K562 (cell line): ENCODE measurements around the gene GNAZ. TPM values are rescaled to one million over a fixed set of nuclear protein-coding genes. Genes with fewer than 3 reads are reported as not detected.

ENCODE experiments used
- CBFA2T2 ChIP-seq: fragments of 450-650 bp; conservative IDR thresholded peaks from 2 replicates; pipeline ENCODE4 v1.6.1; 2017; ENCODE audit warnings: mild to moderate bottlenecking
- PHF20 ChIP-seq: fragments of 450-650 bp; IDR thresholded peaks from 2 replicates; pipeline ENCODE4 v1.6.1; 2018; ENCODE audit not compliant: partially characterized antibody
- POLR2H ChIP-seq: IDR thresholded peaks from 2 replicates; pipeline ENCODE4 v1.6.1; 2016; ENCODE audit warnings: missing genetic modification characterization, low read depth, mild to moderate bottlenecking, control low read depth, missing compliant biosample characterization, moderate library complexity
- ZBTB34 ChIP-seq: fragments of 250-450 bp; sonication (Bioruptor Pico); IDR thresholded peaks from 2 replicates; pipeline ENCODE4 v1.8.0; 2021; ENCODE audit warnings: mild to moderate bottlenecking, moderate library complexity
- polyA plus RNA-seq, 8 experiments: library from polyadenylated mRNA; depleted of rRNA in 4 of 8; stranded (reverse) in 5 of 8; unstranded in 3 of 8; fragments of >200 nt; fragmentation: Nextera tagmentation in 2 of 8; fragmentation: Illumina TruSeq in 1 of 8; extraction: Ambion mirVana in 2 of 8; extraction: Trizol in 1 of 8; gene quantifications; 2 replicates each; pipeline versions ENCODE4 v1.2.1 to v1.2.3, GENCODE V29; 2011 to 2014; ENCODE audit warnings: inconsistent platforms in 1 of 8, missing spikeins in 1 of 8
- total RNA-seq, 7 experiments: library from RNA; depleted of rRNA in 6 of 7; stranded (reverse); fragments of >200 nt in 6 of 7; fragmentation: Illumina TruSeq in 2 of 7; extraction: Trizol in 2 of 7; gene quantifications; 2 replicates each; pipeline versions ENCODE4 v1.2.1 to v1.2.3, GENCODE V29; 2011 to 2021; ENCODE audit warnings: low replicate concordance in 1 of 7
- TF ChIP-seq, protein P1 (sequence below): fragments of 250-450 bp; sonication (Bioruptor Pico); IDR thresholded peaks from 2 replicates; pipeline ENCODE4 v1.9.0; 2021; ENCODE audit warnings: mild to moderate bottlenecking, inconsistent platforms

GNAZ gene
- total and polyA plus RNA-seq, 9 of the 15 experiments (the other 6 are each of a cell fraction or from before 2014, with no cell fraction given), result 0.04 to 0.22 (median 0.13) TPM; not detected in 3

GRCh38 chr22:23089010-23089409 is 18.7 kb downstream of the GNAZ start (continued):
- TF ChIP-seq, protein P1, sequence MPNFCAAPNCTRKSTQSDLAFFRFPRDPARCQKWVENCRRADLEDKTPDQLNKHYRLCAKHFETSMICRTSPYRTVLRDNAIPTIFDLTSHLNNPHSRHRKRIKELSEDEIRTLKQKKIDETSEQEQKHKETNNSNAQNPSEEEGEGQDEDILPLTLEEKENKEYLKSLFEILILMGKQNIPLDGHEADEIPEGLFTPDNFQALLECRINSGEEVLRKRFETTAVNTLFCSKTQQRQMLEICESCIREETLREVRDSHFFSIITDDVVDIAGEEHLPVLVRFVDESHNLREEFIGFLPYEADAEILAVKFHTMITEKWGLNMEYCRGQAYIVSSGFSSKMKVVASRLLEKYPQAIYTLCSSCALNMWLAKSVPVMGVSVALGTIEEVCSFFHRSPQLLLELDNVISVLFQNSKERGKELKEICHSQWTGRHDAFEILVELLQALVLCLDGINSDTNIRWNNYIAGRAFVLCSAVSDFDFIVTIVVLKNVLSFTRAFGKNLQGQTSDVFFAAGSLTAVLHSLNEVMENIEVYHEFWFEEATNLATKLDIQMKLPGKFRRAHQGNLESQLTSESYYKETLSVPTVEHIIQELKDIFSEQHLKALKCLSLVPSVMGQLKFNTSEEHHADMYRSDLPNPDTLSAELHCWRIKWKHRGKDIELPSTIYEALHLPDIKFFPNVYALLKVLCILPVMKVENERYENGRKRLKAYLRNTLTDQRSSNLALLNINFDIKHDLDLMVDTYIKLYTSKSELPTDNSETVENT (CRISPR knock-in tag), result no peak
- TF ChIP-seq CBFA2T2 (no peak), ZBTB34 (CRISPR knock-in tag) (no peak), POLR2H (no peak), PHF20 (peak; percentile 5)
- TF ChIP-seq, all 486 proteins: peak for 5
